HEK293 (cell line): Measurements from ENCODE around the gene GLI1.
"Not testable (repeated sequence)": the region's sequence is repeated elsewhere in the genome, so short reads cannot be mapped to it uniquely, and the experiment has no call there.

Experiments used
- CTCF ChIA-PET: fragments of 350-600 bp; formaldehyde crosslinking; extraction: SDS; loops from one replicate; lab custom pipeline; 2021; ENCODE audit warnings: antibody characterized with exemption; lab: Yijun Ruan, JAX
- POLR2A ChIA-PET: fragments of 300-600 bp; formaldehyde crosslinking; extraction: SDS; loops from one replicate; lab custom pipeline; 2020; ENCODE audit warnings: antibody characterized with exemption, inconsistent platforms; lab: Yijun Ruan, JAX
- H3K27ac ChIP-seq: fragments of 200-500 bp; sonication (Bioruptor generic); 2 replicates; pipeline ENCODE4 v1.5.1; 2014; ENCODE audit warnings: low read depth, low read length, control low read depth, inconsistent platforms; ENCODE audit errors: extremely low read depth
- H3K36me3 ChIP-seq, 2 experiments: fragments of 200-500 bp in 1 of 2; sonication (Bioruptor generic) in 1 of 2; 1 replicate in 1 of 2; 2 replicates in 1 of 2; pipeline ENCODE4 v1.5.1; 2014 to 2017; ENCODE audit warnings: inconsistent platforms in 2 of 2, low read length in 2 of 2; ENCODE audit not compliant: control insufficient read depth in 2 of 2, insufficient read depth in 1 of 2
- H3K4me1 ChIP-seq: fragments of 200-500 bp; sonication (Bioruptor generic); 2 replicates; pipeline ENCODE4 v1.5.1; 2014; ENCODE audit warnings: mild to moderate bottlenecking, low read length, inconsistent platforms; ENCODE audit not compliant: control insufficient read depth, insufficient read depth
- H3K4me3 ChIP-seq: 2 replicates; pipeline ENCODE4 v1.5.1; 2011; ENCODE audit warnings: low read depth, mild to moderate bottlenecking, control low read depth, low read length, moderate library complexity
- H3K9me3 ChIP-seq: fragments of 200-500 bp; sonication (Bioruptor generic); 2 replicates; pipeline ENCODE4 v1.5.1; 2014; ENCODE audit warnings: low read depth, low read length, inconsistent platforms; ENCODE audit not compliant: control insufficient read depth, insufficient read depth
- FEZF1 ChIP-seq: fragments of 450-650 bp; formaldehyde crosslinking; IDR thresholded peaks from 2 replicates; pipeline ENCODE4 v1.5.1; 2016; ENCODE audit warnings: missing biosample characterization, missing genetic modification characterization
- HIC1 ChIP-seq: fragments of 450-650 bp; formaldehyde crosslinking; IDR thresholded peaks from 2 replicates; pipeline ENCODE4 v1.5.1; 2016; ENCODE audit warnings: missing biosample characterization, missing genetic modification characterization
- PATZ1 ChIP-seq: fragments of 450-650 bp; formaldehyde crosslinking; IDR thresholded peaks from 2 replicates; pipeline ENCODE4 v1.5.1; 2016; ENCODE audit warnings: missing biosample characterization, missing genetic modification characterization
- PRDM1 ChIP-seq: fragments of 450-650 bp; formaldehyde crosslinking; IDR thresholded peaks from 2 replicates; pipeline ENCODE4; 2016; ENCODE audit warnings: missing biosample characterization, missing genetic modification characterization
- SCRT1 ChIP-seq: fragments of 450-650 bp; formaldehyde crosslinking; IDR thresholded peaks from 2 replicates; pipeline ENCODE4 v1.5.1; 2016; ENCODE audit warnings: missing biosample characterization, missing genetic modification characterization, borderline replicate concordance
- SCRT2 ChIP-seq: fragments of 450-650 bp; formaldehyde crosslinking; IDR thresholded peaks from 2 replicates; pipeline ENCODE4 v1.5.1; 2016; ENCODE audit warnings: missing biosample characterization, missing genetic modification characterization
- SP7 ChIP-seq: fragments of 450-650 bp; formaldehyde crosslinking; IDR thresholded peaks from 2 replicates; pipeline ENCODE4 v1.5.1; 2016; ENCODE audit warnings: missing biosample characterization, missing genetic modification characterization
- WT1 ChIP-seq: fragments of 450-650 bp; formaldehyde crosslinking; IDR thresholded peaks from 2 replicates; pipeline ENCODE4 v1.5.1; 2016; ENCODE audit warnings: missing biosample characterization, missing genetic modification characterization
- ZBTB49 ChIP-seq: fragments of 450-650 bp; formaldehyde crosslinking; IDR thresholded peaks from 2 replicates; pipeline ENCODE4 v1.5.1; 2016; ENCODE audit warnings: missing biosample characterization, missing genetic modification characterization, low read depth
- ZFP37 ChIP-seq: fragments of 450-650 bp; formaldehyde crosslinking; IDR thresholded peaks from 2 replicates; pipeline ENCODE4 v1.5.1; 2016; ENCODE audit warnings: missing biosample characterization, missing genetic modification characterization
- ZNF121 ChIP-seq: fragments of 450-650 bp; formaldehyde crosslinking; IDR thresholded peaks from 2 replicates; pipeline ENCODE4 v1.5.1; 2016; ENCODE audit warnings: missing biosample characterization, missing genetic modification characterization
- ZNF202 ChIP-seq: fragments of 450-650 bp; formaldehyde crosslinking; IDR thresholded peaks from 2 replicates; pipeline ENCODE4 v1.5.1; 2016; ENCODE audit warnings: missing biosample characterization, missing genetic modification characterization, borderline replicate concordance
- ZNF362 ChIP-seq: fragments of 450-650 bp; formaldehyde crosslinking; IDR thresholded peaks from 2 replicates; pipeline ENCODE4 v1.5.1; 2016; ENCODE audit warnings: missing biosample characterization, missing genetic modification characterization
- ZNF366 ChIP-seq: fragments of 450-650 bp; formaldehyde crosslinking; conservative IDR thresholded peaks from 2 replicates; pipeline ENCODE4 v1.5.1; 2016; ENCODE audit warnings: missing biosample characterization, missing genetic modification characterization
- ZNF394 ChIP-seq: fragments of 450-650 bp; formaldehyde crosslinking; IDR thresholded peaks from 2 replicates; pipeline ENCODE4 v1.5.1; 2016; ENCODE audit warnings: missing biosample characterization, missing genetic modification characterization, mild to moderate bottlenecking, moderate library complexity, borderline replicate concordance
- ZNF423 ChIP-seq: fragments of 450-650 bp; formaldehyde crosslinking; IDR thresholded peaks from 2 replicates; pipeline ENCODE4 v1.5.1; 2016; ENCODE audit warnings: missing biosample characterization, missing genetic modification characterization
- ZSCAN4 ChIP-seq: fragments of 450-650 bp; formaldehyde crosslinking; IDR thresholded peaks from 2 replicates; pipeline ENCODE4 v1.5.1; 2017; ENCODE audit warnings: missing biosample characterization, missing genetic modification characterization

The GLI1 gene

GRCh38 chr12:57414160-57414559, 45.4 kb upstream of the GLI1 start:
- not testable (repeated sequence) for H3K4me3 ChIP-seq, H3K27ac ChIP-seq, H3K9me3 ChIP-seq, H3K4me1 ChIP-seq, H3K36me3 ChIP-seq
- POLR2A ChIA-PET = interaction anchor here (0.6 kb wide), 1 partner anchor 1235 kb away, joined by 4 read pairs; no protein-coding TSS in a partner anchor
- CTCF ChIA-PET = interaction anchor here (0.6 to 1.0 kb wide), 4 partner anchors 37 to 406 kb away, joined by 3 to 5 read pairs (median 4); partner anchors contain the start of gene INHBE
- 0 out of 2 replicates have a peak, but pooled peaks have one; percentile 44 for TF ChIP-seq ZNF362

GRCh38 chr12:57415088-57415487, 44.5 kb upstream of the GLI1 start:
- POLR2A ChIA-PET = no interaction called here
- no peaks in the 10 kb centered on the region; a peak in 1 of 3 replicates for H3K36me3 ChIP-seq
- H3K4me3 ChIP-seq = no peak overlapping the region
- no peaks in the 10 kb centered on the region for H3K9me3 ChIP-seq
- TF ChIP-seq ZBTB49 = no peak
- 0 out of 2 replicates have a peak, but pooled peaks have one; percentile 10 for TF ChIP-seq ZNF366 (tag by site-specific recombination)
- no peak for TF ChIP-seq FEZF1 (tag by site-specific recombination)
- CTCF ChIA-PET = interaction anchor here (0.7 to 1.0 kb wide), 2 partner anchors 40 to 171 kb away, joined by 3 to 4 read pairs; partner anchors contain the start of gene INHBE
- no peak overlapping the region for H3K27ac ChIP-seq
- 0 out of 2 replicates have a peak, but pooled peaks cover 2% of the 10 kb centered on the region for H3K4me1 ChIP-seq

GRCh38 chr12:57416039-57416996, 43.3 kb upstream of the GLI1 start:
- no peaks in the 10 kb centered on the region for H3K9me3 ChIP-seq
- ChIA-PET POLR2A (no interaction called here), CTCF (no interaction called here)
- H3K4me1 ChIP-seq = peaks cover 3% of the 10 kb centered on the region; the same call in 1 of the 2 replicates
- H3K4me3 ChIP-seq = no peak overlapping the region
- no peak overlapping the region for H3K27ac ChIP-seq
- H3K36me3 ChIP-seq = peaks cover 0 to 8% of the 10 kb centered on the region in 2 experiments; a peak in 1 of 3 replicates
- TF ChIP-seq ZNF394 (tag by site-specific recombination) = peak; percentile 35; the same call in 1 of the 2 replicates
- TF ChIP-seq ZNF423 = no peak
- TF ChIP-seq ZSCAN4 (tag by site-specific recombination) = no peak
- TF ChIP-seq ZNF362 = peak; percentile 84
- peak; percentile 68; the same call in 1 of the 2 replicates for TF ChIP-seq ZNF121 (tag by site-specific recombination)
- no peak for TF ChIP-seq ZNF202 (tag by site-specific recombination)
- TF ChIP-seq PRDM1 (tag by site-specific recombination) = peak; percentile 92
- peak; percentile 61 for TF ChIP-seq PATZ1 (tag by site-specific recombination)
- TF ChIP-seq SP7 = peak; percentile 87
- TF ChIP-seq SCRT1 (tag by site-specific recombination) = 0 out of 2 replicates have a peak, but pooled peaks have one; percentile 44
- TF ChIP-seq WT1 (tag by site-specific recombination) = no peak
- 0 out of 2 replicates have a peak, but pooled peaks have one; percentile 53 for TF ChIP-seq ZFP37 (tag by site-specific recombination)
- peak; percentile 78; the same call in 1 of the 2 replicates for TF ChIP-seq HIC1 (tag by site-specific recombination)
- peak; percentile 34; the same call in 1 of the 2 replicates for TF ChIP-seq SCRT2 (tag by site-specific recombination)
- TF ChIP-seq ZNF366 (tag by site-specific recombination) = peak; percentile 71
